Activated CD8-positive, alpha-beta memory T cell treated with anti-CD3 and anti-CD28 coated beads, Interleukin-2, amount 50 U/mL, for 1 hour (primary cell): ENCODE measurements around the gene HIVEP2.

Experiments used
- DNase-seq: peaks from one replicate; pipeline ENCODE4 v3.0.0-alpha.2; 2020; ENCODE audit errors: extremely low read depth

Gene HIVEP2

GRCh38 chr6:142857796-142858555, 87.0 kb downstream of the HIVEP2 start:
- no peak for DNase-seq

GRCh38 chr6:142857233-142857761, 87.7 kb downstream of the HIVEP2 start:
- DNase-seq, result no peak

GRCh38 chr6:142856624-142857232, 88.2 kb downstream of the HIVEP2 start:
- no peak for DNase-seq

GRCh38 chr6:142855893-142856623, 88.9 kb downstream of the HIVEP2 start:
- no peak for DNase-seq

DNA sequence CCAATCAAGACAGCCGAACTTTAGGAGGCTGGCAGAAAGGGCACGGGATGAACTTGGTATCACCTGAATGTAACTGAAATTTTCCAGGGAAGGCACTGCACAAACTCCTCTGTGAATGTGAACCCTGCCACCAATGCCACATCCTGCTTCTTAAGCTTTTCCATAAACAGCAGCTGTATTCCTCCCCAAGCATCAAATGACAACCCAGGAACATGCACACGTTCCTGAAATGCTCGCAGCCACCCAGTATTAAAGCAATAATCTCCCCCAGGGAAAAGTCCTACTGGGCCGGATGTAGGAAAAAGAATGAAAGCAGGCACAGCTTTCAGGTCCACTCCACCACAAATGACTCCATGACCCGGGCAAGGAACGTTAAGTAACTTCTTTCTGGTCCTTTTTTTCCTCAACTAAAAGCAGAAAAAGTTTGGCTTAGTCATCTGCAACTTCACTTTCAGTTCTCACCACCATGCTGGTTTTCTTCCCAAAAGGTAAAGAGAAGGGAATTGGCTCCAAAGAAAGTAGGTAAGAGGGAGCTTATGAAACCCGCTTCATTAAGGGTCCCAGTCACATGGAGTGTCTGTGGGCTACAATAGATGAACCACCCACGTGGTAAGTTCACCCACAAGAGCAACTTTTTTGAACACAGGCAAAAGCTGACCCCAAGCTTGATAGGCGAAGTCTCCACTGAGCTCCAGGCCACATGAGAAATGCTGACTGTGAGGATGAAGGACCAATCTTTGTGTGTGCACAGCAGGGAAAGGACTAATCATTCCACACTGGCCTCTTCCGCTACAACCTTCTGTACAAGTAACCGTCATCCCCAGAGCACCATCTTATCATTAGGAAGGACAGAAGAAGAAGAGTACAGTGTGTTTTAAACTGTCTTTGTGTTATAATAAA, 90.1 kb downstream of the HIVEP2 start:
- no peak for DNase-seq

GRCh38 chr6:142853244-142854180, 91.5 kb downstream of the HIVEP2 start:
- no peak for DNase-seq

GRCh38 chr6:142851601-142852000, 93.4 kb downstream of the HIVEP2 start:
- no peak for DNase-seq

DNA sequence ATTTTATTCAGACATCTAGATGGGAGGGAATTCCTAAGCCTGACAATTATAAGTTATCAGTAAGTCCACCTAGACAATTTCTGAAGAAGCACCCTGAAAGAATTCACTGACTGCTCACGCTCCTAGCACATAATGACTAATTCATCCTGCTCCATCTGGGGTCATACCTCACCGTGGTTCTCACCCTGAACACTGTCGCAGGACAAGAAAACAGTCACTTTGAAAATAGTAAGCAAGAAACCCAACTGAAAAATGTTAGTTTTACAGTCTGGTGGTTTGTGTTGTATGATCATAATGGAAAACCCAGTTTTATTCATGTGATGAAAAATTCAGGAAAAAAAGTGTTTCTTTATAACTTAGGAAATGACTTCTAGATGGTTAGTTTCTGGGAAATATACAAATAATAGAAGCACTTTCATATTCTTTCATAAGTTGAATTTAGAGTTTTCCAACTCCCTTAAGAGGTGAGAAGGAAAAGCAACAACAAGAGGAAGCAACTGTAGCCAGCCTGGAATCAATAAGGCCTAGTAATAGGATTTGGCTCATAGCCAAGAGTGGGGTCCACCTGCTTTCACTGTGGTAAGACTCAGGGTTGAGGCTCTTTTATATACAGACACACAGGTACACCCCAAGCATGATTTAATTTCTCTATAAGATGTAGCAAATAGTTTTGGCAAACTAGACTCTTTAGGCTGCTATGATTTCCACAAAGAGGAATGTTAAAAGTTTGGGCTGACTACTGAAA, 94.1 kb downstream of the HIVEP2 start:
- no peak for DNase-seq

- DNase-seq, result no peak
Measured at GRCh38 chr6:142848976-142849375, 96.0 kb downstream of the HIVEP2 start.

GRCh38 chr6:142848156-142848555, 96.8 kb downstream of the HIVEP2 start:
- DNase-seq, result no peak

DNA sequence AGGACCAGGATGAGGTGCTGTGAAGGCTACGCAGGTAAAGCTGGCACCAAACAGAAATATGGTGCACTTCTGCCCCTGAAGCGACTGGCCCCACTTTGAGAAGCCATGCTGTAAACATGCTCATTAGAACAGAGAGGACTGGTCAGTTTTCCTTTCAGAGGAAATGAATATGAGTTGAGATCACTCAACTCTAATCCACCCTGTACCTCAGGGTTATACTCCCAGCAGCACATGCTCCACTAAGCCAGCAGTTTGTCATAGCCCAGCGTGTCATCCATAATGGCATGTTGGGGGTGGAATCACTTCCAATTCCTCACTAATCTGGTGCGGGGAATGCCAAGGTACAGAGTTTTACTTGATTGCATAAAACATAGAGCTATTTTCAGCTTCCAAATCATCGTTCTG, 98.1 kb downstream of the HIVEP2 start:
- DNase-seq, result no peak

GRCh38 chr6:142846459-142846831, 98.5 kb downstream of the HIVEP2 start:
- DNase-seq, result no peak

GRCh38 chr6:142845624-142846458, 99.1 kb downstream of the HIVEP2 start:
- no peak for DNase-seq

- DNase-seq, result no peak
Measured at GRCh38 chr6:142845143-142845571, 99.8 kb downstream of the HIVEP2 start.

- no peak for DNase-seq
Measured at GRCh38 chr6:142844065-142844755, 100.8 kb downstream of the HIVEP2 start.

DNA sequence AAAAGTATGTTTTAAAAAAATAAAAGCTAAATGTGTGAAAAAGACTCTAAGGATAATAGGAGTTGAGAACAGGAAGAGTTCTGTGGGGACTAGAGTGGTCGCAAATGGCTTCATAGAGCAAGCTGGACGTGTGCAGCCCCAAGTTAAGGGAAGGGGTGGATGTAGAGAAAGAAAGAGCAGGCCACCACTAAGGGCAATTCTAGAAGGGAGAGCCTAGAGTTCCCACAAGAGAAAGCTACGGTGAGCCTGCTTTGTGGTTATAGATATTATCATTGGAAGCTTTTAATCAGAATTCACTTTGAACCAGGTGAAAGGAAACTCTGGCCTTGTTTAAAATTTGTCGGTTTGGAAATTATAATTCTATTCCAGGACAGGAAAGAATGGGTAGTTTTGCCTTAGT, 101.6 kb downstream of the HIVEP2 start:
- no peak for DNase-seq

DNA sequence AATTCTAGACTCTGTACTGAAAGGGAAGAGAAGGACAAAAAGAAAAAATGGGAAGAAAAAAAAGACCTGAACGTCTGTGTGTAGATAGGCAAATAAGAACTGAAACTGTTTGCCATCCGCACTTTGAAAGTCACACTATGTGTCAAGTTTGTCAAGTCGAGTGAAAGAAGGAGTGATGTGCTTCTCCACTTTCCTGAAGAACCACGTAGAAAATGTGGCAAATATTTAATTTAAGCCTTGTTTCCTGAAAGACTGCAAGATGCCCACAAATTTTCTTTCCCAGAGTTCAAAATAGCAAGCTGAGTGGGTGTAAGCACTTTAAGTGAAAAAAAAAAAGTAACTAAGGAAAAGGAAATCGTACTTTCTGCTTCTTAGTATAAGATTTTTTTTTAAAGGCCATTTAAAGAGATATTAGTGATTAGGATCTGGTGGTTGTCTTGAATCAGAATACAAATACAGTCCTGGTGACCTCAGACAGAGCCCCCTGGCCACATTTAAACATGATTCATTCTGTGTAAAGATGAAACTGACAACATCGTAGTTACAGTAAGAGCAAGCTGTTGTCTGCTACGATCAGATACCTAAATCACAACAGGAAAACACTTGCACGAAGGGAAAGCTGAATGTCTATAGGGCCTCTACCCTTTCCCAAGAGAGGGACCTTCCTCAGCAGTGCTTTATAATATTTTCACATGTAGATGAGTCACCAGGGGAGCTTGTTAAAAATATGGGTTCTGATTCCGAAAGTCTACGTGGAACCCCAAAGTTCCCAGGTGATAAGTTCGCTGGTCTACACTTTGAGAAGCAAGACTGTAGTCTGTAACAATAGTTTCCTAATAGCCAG, 102.3 kb downstream of the HIVEP2 start:
- DNase-seq, result no peak
